GM19395 (cell line): Measurements from ENCODE around the gene AAMP.
"Not testable (repeated sequence)": the region's sequence is repeated elsewhere in the genome, so short reads cannot be mapped to it uniquely, and the experiment has no call there.

Experiments
- ATAC-seq: cut with Tn5 transposase; IDR thresholded peaks from one replicate; pipeline ENCODE4 v1.9.1; 2021; ENCODE audit warnings: mild to moderate bottlenecking, moderate library complexity; ENCODE audit not compliant: unreplicated experiment

AAMP gene, protein sequence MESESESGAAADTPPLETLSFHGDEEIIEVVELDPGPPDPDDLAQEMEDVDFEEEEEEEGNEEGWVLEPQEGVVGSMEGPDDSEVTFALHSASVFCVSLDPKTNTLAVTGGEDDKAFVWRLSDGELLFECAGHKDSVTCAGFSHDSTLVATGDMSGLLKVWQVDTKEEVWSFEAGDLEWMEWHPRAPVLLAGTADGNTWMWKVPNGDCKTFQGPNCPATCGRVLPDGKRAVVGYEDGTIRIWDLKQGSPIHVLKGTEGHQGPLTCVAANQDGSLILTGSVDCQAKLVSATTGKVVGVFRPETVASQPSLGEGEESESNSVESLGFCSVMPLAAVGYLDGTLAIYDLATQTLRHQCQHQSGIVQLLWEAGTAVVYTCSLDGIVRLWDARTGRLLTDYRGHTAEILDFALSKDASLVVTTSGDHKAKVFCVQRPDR

DNA sequence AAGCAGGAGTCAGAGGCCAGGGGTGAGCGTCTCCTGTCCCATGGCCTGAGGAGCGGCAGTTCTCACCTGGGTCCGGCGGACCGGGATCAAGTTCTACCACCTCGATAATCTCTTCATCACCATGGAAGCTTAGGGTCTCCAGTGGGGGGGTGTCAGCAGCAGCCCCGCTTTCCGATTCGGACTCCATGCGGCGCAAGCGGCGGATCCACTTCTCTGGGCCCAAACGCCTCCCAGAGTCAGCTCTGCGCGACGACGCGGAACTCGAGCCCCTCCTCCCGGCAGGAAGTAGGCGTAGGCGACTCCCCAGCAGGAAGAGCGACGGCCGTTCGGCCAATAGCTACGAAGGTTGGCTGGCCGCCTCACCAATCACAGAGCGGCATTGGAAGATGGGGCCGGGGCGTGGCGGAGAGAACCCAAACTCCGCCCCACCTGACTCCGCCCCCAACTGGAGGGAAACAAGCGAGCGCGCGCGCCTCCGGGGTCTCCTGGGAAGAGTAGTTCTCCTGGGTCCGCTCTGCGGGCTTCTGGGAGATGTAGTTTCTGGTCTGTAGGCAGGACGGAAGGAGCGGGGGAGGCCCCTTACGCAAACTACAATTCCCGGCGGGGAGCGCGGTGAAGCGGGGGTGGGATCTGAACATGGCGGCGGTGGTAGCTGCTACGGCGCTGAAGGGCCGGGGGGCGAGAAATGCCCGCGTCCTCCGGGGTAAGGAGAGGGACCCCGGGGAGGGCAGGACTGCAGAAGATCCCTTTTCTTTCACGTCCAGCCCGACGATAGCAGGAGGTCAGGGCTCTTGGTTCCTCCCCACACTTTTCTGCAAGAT is at the start of gene AAMP, which contains the start of gene PNKD:
TSS of gene AAMP (minus strand) at position 238 of the 821 bp plus-strand sequence. CDS start at position 187, 51 bp downstream.
TSS of gene PNKD (plus strand) at position 620 of the 821 bp plus-strand sequence. CDS start at position 637, 17 bp downstream.
- peak; percentile 93 for ATAC-seq

DNA sequence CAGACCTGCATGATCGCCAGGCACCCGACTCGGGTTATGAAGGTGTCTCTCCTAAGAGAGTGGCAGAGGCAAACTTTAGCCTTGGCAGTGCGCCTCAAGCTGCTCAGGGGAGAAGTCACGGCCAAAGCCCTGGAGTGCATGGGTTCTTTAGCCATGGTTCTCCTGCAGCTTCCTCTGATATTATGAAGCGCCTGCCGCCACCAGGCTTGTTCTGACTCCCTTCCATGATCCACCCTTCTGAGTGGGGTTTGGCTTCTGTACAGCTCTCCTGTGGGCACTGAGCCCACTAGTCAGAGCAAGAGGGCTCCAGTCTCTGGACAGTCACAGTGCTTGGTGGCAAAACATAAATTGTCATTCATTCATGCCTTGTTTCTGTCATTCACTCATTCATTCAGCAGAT is 48.3 kb upstream of the AAMP start:
- ATAC-seq = no peak

DNA sequence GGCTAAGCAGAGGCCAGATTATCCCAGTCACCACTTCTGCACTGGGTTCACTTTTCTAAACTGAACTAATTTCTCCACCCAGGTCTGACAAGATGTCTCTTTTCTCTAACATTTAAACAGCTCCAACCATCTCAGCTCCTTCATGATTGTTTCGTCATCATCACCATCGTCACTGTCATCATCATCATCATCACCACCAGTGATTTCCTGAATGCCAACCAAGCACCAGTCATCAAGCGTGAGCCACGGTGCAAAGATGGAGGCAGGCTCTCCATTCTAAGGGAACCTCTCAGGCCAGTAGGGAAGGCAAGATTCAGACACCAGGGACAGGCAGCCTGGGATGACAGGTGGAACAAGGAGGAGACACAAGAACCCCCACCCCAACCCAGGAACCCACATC is 47.9 kb upstream of the AAMP start:
- ATAC-seq = no peak

DNA sequence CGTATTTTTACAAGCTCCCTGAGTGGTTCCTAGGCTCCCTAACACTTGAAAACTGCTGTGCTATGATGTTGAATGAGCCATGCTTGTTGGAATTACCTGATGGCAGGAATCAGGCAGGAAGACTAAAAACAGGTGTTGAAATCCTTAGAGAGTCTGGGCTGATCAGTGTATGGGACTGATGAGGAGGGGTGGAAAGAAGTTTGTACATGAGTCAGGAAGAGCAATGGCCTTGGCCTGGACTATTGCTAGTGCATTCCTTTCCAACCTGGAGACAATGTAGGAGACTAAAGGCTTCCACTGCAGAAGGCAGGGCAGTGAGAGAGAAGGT is 47.3 kb upstream of the AAMP start:
- no peak for ATAC-seq

DNA sequence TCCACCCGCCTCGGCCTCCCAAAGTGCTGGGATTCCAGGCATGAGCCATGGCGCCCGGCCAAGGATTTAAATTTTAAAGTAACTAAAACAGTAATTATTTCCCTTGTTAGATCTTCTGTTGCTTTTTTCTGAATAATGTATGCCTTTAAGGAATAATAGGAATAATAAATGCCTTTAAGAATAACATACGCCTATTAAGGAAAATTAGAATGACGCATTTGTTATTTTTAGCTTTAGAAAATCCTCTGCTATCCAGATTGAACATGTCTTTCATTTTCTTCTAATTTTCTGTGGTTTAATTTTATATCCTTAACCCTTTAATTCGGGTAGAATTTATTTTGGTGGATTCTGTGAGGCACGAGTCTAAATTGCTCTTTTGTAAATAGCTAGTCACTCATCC is 45.5 kb upstream of the AAMP start:
- no peak for ATAC-seq

DNA sequence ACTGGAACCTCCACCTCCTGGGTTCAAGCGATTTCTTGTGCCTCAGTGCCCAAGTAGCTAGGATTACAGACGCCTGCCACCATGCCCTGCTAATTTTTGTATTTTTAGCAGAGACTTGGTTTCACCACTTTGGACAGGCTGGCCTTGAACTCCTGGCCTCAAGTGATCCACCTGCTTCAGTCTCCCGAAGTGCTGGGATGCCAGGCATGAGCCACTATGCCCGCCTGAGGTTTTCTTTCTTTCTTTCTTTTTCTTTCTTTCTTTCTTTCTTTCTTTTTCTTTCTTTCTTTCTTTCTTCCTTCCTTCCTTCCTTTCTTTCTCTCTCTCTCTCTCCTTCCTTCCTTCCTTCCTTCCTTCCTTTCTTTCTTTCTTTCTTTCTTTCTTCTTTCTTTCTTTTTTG is 44.8 kb upstream of the AAMP start:
- ATAC-seq = not testable (repeated sequence)

DNA sequence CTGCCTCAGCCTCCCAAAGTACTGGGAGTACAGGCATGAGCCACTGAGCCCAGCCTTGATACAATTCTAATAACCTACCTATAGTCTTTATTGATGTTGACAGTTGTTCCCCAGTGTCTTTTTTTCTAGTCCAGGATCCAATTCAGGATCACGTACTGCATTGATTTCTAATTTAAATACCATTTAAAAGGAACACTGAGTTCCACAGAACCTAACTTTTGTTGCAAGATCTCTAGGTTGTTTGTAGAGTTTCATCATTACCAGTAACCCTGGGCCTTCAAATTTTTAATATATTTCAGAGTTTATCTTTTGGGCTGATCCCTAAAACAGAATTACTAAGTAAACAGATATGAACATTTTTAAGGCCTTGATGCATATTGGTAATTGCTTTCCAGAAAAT is 43.4 kb upstream of the AAMP start:
- no peak for ATAC-seq

DNA sequence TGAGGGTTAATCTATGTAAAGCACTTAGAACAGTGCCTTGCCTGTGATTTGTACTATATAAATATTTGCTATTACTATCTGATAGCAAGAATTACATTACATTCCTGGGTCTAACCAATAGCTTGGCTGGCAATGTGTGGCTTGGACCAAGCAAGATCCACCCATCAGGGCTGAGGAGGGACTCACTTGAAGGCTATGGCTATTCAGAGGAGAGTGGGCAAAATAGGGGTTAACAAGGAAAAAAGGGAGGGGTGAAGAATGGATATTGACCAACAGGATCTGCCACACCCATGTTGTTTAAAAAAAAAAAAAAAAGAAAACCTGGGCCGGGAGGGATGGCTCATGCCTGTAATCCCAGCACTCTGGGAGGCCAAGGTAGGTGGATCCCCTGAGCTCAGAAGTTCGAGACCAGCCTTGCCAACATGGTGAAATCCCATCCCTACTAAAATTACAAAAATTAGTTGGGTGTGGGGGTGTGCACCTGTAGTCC is 42.4 kb upstream of the AAMP start:
- no peak for ATAC-seq

DNA sequence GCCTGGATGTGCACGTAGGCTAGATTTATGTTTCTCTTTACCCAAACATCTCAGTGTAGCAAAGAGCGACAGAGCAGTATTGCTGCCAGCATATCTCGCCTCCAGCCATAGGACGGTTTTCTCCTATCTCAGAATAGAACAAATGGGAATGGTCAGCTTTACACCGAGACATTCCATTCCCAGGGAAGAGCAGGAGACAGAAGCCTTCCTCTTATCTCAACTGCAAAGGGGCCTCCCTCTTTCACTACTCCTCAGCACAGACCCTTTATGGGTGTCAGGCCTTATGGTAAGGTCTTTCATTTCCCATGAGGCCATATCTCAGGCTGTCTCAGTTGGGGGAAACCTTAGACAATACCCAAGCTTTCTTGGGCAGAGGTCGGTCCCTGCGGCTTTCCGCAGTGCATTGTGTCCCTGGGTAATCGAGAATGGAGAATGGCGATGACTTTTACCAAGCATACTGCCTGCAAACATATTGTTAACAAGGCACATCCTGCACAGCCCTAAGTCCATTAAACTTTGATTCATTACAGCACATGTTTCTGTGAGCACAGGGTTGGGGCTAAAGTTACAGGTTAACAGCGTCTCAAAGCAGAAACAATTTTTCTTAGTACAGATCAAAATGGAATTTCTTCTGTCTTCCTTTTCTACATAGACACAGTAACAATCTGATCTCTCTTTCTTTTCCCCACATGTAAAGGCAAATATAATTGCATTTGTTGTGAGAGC is 41.8 kb upstream of the AAMP start:
- not testable (repeated sequence) for ATAC-seq

DNA sequence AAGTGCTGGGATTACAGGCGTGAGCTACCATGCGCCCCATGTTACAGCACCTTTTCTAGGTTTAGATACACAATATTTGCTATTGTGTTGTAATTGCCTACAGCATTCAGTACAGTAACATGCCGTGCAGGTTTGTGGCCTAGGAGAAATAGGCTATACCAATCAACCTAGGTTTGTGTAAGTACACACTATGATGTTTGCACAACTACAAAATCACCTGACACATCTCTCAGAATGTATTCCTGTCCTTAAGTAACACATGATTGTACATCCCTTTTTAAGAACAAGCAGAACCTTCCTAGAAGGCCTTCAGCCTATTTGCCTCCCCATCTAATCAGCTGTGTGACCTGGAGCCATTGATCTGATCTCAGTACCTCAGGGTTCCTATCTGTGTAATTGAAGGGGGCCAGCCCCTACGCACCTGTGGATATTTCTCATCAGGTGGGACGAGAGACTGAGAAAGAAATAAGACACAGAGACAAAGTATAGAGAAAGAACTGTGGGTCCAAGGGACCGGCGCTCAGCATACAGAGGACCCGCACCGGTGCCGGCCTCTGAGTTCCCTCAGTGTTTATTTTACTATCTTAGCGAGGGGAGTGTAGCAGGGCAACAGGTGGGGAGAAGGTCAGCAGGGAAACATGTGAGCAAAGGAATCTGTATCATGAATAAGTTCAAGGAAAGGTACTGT is 41.1 kb upstream of the AAMP start:
- ATAC-seq = no peak

DNA sequence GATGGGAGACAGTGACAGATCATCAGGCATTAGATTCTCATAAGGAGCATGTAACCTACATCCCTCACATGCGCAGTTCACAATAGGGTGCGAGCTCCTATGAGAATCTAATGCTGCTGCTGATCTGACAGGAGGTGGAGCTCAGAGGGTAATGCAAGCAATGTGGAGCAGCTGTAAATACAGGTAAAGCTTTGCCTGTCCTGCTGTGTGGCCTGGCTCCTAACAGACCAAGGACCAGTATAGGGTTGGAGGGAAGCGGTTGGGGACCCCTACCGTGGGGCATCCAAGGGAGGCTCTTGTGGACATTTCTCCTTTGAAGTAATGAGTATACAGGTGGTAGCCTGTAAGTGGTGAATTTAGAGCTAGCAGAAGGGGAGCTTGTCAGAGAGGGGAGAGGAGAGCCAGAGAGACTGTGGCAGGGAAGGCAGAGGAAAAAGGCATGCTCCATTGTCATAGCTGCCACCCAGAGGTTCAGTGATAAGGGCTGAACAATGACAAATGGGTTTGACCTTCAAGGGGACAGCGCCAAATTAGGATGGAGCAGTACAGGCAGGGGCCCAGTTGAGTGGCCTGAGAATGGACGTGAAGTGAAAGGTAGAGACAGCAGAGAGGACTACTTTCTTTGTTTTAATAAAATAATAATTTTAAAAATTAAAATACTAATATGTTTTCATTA is 37.6 kb upstream of the AAMP start:
- no peak for ATAC-seq

DNA sequence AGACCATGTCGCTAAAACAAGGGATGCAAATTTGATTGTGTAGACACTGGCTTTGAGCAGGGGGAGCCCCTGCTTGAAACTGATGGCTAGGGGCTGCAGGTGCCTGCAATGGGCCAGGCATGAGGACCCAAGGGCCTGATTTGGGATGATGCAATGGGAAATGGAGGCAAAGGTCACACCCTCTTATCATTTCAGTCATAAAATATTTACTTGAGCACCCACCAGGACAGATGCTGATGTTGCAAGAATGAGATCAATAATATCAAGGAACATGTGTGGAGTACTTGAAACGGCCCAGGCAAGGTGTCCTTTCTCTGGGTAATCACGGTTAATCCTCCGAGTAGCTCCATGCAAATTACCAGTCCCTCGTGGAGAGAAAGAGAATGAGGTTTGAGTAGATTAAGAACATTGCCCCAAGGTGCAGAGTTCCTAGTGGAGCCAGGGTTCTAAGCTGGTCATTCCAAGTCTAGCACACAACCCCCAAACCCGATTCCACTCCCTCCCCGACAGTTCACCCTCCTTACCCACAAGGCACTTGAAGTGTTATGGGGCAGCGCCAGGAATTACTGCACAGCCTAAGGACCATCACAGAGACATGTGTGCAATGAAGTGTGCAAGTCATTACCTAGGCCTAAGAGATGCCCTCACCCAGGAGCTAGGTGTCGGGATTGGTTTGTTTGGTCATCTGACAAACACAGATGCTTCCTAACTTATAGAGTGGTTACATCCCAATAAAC is 36.4 kb upstream of the AAMP start:
- no peak for ATAC-seq

DNA sequence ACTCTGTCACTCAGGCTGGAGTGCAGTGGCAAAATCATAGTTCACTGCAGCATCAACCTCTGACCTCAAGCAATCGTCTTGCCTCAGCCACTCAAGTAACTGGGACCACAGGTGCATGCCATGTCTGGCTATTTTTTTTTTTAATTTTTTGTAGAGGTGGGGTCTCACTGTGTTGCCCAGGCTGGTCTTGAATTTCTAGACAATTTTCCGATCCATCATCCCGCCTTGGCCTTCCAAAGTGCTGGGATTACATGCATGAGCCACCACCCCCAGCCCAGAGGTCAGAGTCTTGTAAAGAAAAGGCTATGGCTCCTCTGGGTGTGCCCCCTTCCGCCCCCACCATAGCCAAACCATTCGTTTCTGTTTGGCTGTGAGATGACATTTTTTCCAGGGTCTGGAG is 35.4 kb upstream of the AAMP start:
- no peak for ATAC-seq

DNA sequence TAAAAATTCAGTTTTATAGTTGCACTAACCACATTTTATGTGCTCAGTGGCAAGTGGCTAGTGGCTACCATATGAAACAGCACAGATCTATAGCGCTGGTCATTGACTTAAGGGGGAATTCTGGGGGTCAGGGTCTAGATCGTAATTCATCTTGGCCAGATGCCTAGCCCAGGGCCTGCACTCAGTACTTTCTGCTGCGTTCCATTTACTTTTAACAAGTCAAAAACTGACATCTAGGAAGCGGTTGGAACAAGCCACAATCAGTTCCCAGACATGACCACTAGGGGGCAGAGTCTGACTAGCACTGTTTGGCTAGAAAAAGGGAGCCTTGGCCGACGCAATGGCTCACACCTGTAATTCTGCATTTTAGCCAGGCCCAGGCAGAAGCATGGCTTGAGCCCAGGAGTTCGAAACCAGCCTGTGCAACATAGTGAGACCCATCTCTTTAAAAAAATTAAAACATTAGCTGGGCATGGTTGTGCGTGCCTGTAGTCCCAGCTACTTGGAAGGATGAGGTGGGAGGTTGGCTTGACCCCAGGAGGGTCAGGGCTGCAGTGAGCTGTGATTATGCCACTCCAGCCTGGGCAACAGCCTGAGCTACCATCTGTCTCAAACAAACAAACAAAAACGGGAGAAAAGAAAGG is 31.4 kb upstream of the AAMP start:
- ATAC-seq = peak; percentile 80

DNA sequence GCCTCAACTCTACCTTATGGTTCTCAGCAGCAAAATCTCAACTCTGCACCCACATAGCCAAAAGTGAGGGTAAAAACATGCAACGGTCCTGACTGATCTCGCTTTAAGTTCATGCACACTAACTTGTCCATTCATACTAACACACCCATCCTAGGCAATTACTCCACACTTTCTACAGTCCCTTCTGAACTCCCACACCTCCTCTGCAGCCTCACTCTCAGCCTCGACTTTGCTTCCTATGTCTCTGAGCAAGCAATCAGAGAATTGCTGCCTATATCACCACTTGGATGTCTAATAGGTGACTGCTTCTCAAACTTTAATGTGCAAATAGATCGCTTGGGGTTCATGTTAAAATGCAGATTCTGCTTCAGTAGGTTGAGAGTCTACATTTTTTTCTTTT is 30.2 kb upstream of the AAMP start:
- no peak for ATAC-seq

DNA sequence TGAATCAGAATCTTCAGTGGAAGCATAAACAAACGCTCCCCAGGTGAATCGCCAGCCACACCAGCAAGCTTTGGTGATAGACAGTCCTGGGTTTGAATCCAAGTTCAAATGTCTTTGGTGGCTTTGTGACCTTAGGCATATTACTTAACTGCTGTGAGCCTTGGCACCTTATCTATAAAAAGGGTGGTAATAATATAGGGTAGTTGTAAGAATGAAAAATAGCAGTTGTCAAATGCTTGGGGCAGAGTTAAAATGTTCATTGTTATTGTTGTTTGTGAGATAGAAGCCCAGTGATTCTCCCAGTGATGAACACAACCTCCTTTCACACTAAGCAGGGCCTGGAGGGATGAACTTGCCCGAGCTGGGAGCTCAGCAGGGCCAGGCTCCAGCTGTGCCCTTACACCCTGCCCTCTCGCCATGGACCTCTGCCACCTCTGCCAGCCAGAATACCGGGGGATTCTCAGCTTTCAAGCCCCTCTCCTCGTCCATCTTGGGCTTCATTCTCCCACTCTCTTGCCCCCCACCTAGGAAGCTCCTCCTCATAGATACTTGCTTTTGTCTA is 28.5 kb upstream of the AAMP start:
- no peak for ATAC-seq

DNA sequence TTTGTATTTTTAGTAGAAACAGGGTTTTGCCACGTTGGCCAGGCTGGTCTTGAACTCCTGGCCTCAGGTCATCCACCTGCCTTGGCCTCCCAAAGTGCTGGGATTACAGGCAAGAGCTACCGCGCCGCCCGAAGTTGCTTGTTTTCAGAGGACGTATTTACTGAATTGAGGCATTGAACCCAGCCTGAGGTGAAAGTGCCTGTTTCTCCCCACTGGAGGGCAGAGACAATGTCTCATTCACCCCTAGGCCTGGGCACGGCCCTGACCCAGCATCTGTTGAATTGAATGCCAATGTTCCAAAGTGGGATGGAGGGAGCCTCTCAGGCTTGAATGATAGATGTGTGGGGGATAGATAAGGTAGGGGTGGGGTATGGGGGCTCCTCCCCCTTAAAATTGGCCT is 26.9 kb upstream of the AAMP start:
- no peak for ATAC-seq

DNA sequence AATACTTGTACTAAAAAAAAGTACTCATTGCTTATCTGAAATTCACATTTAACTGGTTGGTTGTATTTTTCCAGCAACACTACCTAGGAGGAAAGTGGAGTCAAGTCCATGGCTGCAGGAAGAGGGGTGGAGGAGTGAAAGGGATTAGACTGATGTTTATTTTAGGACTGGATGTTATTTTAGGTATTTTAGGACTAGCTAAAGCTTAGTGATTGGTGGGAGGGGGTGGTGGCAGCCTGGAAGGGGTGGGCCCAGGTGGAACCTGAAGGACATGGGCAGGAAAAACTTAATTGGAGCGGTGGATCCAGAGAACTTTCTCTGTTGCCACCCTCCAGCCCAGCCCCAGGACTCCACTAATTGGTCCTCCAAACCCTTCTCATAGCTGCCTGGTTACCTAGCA is 26.3 kb upstream of the AAMP start:
- ATAC-seq = no peak

DNA sequence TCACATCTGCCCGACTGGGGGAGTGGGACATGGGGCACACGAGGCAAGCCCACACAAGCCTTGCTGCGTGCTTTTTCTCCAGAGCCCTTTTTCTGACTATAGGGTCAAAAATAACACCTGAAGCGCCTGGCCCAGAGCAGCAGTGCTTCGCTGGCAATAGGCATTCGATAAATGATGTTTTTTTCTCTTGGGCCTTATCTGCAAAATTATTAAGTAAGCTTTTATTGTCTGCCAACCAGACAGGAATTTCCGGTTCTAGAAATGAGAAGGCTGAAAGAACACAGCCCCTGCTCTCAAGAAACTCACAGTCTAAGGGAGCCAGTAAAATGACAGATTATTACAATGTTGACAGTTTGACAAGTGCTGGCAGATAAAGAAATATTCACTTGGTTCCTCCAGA is 25.1 kb upstream of the AAMP start:
- no peak for ATAC-seq
